ENCODE results near the gene WDR59.
A peak's percentile ranks its signal among the peaks of the same experiment; 100 is the strongest.

Gene WDR59

DNA sequence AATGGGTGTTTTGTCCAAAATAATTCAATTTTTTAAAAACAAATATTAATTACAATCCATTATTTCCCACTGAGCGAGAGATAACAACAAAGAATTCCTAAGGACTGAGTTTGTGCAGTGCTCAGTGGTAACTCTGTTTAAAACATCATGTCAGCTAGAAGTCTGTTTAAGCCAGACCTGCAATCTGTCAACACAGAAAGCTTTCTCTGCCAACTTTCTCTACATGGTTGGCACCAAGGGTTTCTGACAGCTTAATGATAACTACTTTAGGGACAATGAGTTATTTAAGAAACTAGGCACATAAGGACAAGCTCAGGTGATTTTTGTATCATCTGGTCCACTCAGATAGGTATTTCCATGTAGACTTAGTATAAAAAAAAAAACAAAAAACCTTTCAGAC is 81.8 kb downstream of the WDR59 start:
- no peak for DNase-seq (ENCODE audit: low read depth, low spot score)

DNA sequence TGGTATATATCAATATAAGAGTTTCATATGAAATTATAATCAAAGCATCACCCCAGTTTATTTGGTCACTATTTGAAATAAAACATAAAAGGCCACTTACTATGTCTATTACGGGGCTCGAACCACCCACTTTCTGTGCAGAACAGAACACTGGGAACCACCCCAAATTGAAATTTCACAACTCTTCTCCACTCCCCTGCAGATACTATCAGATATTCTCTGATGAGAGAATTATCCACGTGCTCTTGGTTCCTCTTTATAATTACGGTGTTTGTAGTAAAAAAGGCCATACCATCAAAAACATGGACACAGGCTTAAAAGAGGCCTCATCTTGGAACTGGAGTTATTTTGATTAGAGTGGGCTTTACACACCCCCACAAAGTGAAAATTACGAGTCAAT is 82.8 kb downstream of the WDR59 start:
- no peak for DNase-seq (ENCODE audit: low read depth, low spot score)

DNA sequence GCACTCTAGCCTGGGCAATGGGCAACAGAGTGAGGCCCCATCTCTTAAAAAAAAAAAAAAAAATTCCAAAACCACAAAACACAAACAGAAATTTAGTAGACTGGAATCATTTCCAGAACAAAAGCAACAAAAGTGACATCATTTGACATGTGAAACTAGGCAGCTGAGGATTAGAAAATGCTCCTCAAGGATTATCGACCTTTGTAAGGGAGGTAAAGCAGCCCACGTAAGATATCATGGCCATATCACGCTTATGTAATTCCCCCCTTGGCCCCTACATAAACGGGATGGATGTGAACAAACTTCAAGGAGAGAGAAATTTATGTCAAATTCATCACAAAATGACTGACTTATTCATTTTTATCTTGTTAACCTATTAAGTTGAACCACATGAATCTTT is 83.3 kb downstream of the WDR59 start:
- no peak for DNase-seq (ENCODE audit: low read depth, low spot score)

DNA sequence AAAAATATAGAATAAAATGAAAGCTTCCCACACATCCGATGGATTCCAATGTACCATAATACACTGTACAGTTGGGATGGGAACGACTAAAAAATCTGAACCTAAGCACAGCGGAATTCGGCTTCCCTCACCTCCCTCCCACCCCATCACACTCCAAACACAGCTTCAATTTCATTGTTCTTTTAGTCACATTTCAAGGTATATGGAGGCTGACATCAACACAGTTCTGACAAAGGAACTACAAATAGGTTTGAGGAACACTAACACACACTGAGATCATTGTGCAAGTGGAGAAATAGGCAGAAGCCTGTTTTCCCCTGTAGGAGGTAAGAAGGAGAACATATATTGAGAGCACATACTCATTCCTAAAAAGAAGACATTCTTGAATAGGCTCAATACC is 85.1 kb downstream of the WDR59 start:
- no peak for DNase-seq (ENCODE audit: low read depth, low spot score)

DNA sequence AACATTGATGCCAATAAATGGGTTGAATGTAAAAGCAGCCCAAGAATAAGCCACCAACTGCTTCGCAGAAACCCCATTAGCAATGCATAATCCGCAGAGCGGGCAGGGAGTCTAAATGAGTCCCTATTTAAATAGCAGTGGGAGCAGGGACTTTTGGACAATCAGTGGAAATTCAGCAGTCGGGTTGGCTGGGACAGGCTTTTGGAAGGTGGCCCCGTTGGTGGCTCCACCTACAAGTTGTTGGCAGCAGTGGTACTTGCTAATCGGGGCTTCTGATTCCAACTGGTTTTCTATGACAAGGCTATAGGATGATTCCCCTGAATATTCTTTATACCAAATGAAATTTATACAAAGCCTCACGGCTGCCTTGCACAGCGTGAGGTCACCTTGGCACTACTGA is 86.3 kb downstream of the WDR59 start:
- DNase-seq (ENCODE audit: low read depth, low spot score) = no peak

DNA sequence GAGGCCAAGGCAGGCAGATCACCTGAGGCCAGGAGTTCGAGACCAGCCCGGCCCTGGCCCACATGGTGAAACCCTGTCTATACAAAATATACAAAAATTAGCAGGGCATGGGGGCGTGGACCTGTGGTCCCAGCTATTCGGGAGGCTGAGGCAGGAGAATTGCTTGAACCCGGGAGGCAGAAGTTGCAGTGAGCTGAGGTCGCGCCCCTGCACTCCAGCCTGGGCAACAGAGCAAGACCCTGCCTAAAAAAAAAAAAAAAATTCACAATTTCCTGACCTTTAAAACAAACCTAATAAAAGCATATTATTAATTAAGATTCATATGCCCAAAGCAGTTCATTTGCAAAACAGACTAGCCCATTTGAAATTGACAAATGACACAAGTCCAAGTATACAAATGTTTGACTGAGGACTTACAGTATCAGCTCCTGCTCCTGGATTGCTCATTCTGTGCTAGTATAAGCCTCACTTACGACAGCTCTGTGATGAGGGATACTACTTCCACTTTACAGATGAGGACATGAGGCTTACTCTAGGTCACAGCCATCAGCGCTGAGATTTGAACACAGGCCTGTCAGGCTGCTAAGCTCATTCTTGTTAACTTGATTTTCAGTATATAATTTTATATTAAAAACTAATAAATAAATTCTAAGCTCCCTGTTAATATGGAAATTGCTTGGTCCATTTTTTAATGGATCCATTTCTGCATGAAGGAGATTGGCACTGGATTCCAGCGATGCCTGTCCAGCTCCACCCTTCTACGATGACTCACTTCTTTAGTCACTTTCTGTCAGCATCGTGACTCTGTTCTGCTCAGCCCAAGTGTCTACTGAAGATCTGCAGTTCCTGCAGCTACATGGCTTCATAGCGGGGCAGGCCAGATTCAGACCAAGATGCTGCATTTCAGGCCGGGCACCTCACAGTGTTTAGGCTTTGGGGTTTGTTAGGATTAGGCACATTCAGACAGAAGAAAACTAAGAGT is 88.2 kb downstream of the WDR59 start:
- DNase-seq (ENCODE audit: low read depth, low spot score) = no peak

DNA sequence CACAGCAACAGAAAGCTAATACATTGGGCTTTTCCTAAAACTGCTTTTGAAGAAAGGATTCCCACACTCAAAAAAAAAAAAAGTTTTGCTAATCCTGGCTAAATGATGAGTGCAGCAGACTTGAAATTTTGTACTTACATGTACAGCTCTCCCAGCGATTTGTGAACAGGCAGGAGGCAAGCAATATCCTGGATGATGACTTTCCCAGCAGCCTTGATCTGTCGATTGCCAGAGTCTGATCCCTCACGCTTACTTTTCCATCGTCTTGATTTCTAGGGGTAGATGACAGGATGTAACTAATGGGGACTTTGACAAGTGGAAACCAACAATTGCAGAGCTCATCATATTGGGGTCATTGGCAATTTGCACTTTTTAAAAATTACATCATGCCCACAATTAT is 91.4 kb downstream of the WDR59 start:
- no peak for DNase-seq (ENCODE audit: low read depth, low spot score)

DNA sequence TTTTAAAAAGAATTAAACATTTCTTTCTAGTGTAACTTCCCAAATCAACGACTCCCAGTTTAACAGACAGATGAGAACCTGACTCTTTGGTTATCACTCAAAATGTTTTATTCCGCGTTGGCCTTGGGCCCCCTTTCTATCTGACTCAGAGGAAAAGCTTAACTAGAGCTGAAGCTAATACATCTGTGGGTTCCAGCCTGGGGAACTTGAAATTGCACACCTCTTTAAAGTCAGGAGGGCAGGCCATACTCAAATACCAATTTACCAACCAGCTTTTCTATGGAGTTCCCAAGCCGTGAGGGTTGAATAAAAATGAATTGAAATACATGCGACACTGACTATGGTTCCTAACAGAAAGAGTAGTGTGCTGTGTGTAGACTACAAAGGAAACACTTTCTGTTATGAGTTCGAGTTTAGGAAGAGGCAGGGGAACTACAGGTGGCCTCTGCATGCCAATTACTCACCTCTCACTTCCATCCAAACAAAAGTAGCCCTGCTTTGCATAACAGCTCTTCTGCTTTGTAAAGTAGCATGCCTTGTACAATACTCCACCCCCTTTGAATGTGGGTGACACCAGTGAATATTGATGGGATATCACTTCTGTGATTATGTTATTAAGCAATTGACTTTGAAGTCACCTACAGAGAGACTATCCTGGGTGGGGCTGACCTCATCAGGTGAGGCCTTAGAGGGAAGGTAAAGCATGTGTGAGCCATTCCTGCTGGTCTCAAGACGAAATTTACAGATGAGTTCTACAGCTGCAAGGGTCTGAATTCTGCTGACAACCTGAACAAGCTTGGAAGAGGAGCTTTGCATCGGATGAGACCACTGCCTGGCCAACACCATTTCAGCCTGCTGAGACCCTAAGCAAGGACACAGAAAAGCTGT is 92.1 kb downstream of the WDR59 start:
- no peak for DNase-seq (ENCODE audit: low read depth, low spot score)

DNA sequence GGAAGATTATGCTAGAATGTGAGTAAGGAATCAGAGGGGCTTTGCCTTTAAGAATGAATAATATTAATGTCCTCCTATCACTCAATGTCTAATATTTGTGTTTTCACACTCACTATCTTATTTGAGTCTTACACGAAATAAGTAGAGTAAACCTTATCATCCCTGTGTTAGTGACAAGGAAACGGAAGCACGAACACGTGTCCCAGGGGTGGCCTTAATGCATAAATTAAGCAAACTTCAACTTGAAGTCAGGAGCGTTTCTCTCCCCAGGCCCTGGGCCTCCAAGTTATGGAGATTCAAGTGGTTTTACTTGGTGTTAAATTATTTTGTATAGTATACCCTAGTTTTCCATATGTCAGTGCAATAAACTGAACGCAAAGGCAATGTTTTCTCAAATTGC is 96.0 kb downstream of the WDR59 start:
- DNase-seq (ENCODE audit: low read depth, low spot score) = no peak

DNA sequence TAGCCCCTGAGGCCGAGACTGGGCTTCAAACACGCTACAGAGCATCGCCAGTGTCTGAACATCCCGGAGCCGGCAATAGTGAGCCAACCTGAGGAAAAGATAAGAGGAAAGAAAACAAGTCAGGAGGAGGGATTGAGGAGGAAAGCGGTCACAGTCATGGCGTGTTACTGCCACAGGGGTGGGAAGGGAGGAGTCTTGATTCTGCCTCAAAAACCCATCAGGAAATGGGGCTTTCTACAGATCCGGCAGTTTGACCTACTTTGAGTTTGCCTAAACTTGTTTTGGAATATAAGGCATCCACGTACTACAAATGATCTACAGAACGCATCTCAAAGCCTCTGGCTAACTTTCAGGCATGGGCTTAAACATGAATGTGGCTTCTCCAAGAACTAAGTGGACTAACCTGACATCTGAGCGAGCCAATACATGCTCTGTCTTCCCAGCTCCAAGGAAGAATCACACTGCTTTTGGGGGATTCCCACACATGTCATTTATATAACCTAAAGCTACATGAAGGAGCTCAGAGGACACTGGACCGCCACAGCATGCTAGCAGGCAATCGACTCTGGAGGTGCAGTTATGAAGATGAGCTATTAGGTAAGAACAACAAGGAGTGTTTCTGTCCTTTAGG is 96.6 kb downstream of the WDR59 start:
- DNase-seq (ENCODE audit: low read depth, low spot score) = no peak

DNA sequence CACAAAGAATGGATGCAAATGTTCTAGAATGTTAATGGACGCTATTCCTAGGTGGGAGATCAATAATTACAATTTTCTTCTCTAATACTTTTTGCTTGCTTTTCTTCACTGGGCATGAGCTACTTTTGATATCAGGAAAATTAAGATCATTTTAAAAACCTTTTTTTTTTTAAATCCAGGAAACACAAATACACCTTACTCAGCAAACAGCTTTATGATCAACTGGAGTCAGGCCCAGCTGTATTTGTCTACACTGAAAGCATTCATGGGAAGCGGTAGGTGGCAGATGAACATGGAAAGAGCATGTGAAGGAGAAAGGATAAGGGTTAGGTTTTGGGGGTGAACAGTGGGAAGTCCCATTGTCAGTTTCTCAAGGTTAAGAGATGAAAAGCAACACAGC is 97.8 kb downstream of the WDR59 start:
- DNase-seq (ENCODE audit: low read depth, low spot score) = no peak

DNA sequence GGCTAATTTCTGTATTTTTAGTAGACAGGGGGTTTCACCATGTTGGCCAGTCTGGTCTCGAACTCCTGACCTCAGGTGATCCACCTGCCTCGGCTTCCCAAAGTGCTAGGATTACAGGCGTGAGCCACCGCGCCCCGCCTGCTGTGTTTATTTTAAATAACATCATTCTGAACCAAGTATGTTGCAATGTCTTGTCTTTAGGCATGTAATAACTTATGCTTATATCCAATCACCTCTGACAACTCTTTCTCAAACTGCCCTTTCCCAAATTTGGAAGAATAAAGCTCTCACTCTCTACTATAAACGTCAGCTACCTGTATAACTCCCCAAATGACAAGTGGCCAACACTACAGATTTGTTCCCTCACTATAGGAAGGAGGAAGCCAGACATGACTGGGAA is 107.2 kb downstream of the WDR59 start:
- no peak for DNase-seq (ENCODE audit: low read depth, low spot score)

DNA sequence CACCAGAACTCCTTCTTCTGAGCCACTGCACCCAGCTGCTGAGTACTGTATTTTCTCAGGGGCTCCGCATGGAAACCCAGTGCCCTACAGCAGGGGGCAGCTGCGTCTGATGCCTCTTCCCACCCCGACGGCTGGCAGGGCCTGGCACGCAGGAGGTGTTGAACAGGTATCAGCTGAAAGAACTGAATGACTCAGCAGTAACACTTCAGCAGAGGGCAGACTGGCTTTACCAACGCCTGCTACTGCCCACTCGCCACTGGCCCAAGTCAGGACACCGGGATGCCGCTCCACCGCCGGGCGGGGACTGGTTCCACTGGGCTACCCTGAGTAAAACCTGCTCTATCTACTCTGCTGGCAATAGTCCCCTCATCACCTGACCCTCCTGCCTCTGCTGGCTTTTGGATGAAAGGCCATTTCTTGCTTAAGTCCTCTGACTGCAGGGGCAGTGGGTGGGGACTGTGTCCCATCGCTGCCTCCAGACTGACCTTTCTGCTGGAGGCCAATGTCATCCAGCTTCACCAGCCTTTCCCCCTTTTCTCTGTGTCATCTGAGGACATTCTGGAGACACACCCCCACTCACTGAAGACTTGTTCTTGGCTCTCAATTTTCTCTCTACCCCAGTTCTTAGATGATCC is 109.9 kb downstream of the WDR59 start:
- DNase-seq (ENCODE audit: low read depth, low spot score) = no peak

DNA sequence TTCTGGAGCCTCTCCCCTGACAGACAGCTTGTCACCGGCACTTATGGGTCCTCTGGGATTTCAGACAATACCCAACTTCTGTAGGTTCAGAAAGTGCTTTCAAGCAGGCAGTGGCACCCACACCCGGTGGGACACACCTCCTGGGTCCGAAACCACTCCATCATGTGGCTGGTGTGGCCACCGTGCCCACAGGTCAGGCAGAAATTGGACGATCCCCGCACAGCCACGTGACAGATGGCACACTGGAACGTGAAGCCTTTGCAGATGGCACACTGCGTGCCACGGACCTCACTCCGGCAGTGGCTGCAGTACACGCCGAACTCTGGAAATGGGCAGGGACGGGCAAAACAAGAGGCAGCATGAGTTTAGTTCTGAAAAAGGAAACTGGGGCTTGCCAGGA is 110.8 kb downstream of the WDR59 start:
- no peak for DNase-seq (ENCODE audit: low read depth, low spot score)

DNA sequence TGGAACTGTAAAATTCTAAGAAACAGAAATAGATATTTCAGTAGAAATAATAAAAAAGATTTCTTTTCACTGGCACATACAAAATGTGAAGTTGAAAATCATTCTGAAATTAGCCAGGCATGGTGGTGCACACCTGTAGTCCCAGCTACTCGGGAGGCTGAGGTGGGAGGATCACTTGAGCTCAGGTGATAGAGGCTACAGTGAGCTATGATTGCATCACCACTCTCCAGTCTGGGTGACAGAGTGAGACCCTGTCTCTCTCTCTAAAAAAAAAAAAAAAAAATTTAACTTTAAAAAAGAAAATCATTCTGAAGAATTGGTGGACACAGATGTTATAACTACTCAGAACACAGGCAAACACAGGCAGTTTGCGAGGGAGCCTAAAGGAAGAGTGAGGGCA is 112.6 kb downstream of the WDR59 start:
- DNase-seq (ENCODE audit: low read depth, low spot score) = no peak

DNA sequence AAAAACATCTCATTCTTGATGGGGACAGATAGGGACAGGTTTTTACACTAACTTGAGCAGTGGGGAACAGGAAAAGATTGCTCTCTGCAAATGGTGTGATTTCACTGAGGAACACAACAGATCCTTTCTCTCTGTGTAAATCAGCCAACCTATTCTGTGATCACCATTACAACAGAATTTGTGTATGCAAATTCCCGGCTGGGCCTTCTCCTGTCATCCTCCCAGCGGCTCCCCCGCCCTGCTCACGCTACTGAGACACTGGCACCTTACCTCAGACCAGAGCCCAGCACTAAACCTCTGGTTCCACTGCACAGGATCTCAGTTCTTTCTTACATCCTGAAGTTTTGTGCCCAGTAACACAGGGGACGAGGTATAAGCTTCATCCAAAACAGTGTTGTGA is 113.3 kb downstream of the WDR59 start:
- DNase-seq (ENCODE audit: low read depth, low spot score) = peak; percentile 61

DNA sequence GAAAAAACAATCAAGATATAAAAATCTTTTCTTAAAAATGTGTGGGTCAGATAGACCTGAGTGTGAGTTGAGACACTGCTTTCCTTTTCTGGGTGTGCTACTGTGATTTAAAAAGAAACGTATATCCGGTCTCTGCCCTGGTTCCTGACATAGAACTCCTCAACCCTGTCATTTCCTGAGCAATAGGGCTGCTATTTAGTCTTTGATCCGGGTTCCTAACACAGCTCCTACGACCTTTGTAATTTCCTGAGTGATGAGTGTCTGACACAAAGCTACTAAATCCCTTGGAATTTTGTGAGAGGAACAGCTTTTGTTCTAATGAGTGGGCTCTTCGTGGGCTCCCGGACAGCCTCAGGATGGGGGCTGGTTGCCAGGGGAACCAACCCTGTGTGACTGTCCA is 116.4 kb downstream of the WDR59 start:
- peak; percentile 41 for DNase-seq (ENCODE audit: low read depth, low spot score)

DNA sequence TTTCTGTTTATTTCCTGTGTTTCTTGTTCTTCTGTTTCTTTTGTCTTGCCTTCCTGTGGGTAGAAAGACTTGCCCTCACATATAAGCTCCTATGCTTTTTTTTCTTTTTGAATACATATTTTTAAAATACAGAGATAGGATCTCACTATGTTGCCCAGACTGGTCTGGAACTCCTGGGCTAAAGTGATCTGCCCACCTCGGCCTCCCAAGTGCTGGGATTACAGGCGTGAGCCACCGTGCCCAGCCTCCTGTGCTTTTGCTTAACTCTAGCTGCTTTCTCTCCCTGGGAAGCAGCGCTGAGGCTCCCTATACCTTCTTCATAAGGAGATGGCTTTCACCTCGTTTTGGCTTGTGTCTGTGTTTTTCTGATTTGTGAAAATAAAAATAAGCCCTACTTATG is 116.9 kb downstream of the WDR59 start:
- no peak for DNase-seq (ENCODE audit: low read depth, low spot score)

DNA sequence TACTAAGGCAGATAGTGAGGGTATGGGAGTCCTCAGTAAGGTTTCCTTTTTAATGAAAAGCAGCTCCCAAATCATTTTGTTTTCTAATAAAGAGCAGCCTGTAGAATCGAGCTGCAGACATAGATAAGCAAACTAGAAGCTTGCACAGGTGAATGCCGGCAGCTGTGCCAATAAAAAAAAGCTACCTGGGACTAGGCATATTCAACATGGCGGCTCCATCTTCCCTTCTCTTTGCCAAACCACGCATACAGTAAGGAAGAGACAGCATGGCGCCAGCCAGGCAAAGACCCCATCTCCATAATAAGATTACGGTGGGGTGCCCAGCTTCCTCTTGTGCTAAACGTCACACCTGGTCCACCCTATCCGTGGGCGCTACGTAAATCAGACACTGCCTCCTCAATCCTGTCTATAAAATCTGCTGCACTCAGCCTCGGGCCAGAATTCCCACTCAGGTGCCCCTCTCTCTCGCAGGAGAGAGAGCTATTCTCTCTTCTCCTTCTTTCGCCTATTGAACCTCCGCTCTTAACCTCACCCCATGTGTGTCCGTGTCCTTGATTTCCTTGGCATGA is 117.6 kb downstream of the WDR59 start:
- no peak for DNase-seq (ENCODE audit: low read depth, low spot score)

DNA sequence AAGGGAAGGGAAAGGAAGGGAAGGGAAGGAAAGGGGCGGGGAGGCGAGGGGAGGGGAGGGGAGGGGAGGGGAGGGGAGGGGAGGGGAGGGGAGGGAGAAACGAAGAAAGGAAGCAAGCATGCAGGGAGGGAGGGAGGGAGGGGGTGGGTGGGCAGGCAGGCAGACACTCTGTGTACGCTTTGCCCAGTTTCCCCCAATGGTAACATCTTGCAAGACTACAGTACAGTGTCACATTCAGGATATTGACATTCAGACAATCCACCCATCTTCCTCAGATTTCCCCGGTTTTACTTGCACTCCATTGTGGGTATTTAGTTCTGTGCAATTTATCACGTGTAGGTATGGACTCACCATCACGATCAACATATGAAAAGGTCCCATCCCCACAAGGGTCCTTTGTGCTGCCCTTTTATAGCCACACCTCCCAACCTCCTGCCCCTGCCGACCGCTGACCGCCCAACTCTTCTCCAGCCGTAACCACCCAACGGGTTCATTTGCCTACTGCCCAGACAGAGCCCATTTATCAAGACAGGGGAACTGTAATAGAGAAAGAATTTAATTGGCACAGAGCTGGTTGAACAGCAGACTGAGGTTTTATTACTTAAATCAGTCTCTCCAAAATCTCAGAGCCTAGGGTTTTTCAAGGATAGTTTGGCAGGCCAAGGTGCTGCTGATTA is 118.9 kb downstream of the WDR59 start:
- DNase-seq (ENCODE audit: low read depth, low spot score) = peak; percentile 77

DNA sequence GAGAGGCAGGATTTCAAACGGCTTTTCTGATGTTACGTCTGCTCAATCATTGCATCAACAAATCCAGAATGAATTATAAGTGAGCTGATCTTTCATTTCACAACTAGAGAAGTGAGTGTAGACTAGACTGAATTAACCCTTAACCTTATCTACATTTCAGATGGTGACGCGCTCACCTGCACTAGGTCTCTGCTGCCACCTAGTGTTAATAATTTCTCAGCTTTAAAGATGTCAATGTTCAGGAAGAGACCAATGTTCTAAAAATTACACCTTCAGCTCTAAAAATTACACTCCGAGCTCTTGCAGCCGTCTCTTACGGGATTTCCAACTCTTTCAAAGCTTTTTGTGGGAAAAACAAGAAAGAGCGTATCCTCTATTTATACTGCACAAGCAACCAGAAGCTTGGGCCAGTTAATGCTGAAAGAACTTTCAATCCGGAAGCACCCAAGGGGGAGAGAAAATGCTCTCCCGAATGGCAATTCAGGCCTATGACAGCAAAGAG is 122.1 kb downstream of the WDR59 start:
- DNase-seq (ENCODE audit: low read depth, low spot score) = peak; percentile 32

All from ELF-1 (cell line).